ENCODE measurements around the gene PPP3CA.
"Not testable (repeated sequence)": the region's sequence is repeated elsewhere in the genome, so short reads cannot be mapped to it uniquely, and the experiment has no call there.

PPP3CA gene

GRCh38 chr4:101183221-101183620 lies 164.1 kb downstream of the PPP3CA start:
- in situ Hi-C loops (cut with HindIII; ENCODE audit: low sequenced_read_pairs), result no loop called here

GRCh38 chr4:101182688-101183087 lies 164.6 kb downstream of the PPP3CA start:
- in situ Hi-C loops (cut with HindIII; ENCODE audit: low sequenced_read_pairs), result not testable (repeated sequence)

- in situ Hi-C loops (cut with HindIII; ENCODE audit: low sequenced_read_pairs), result no loop called here
These were observed 168.6 kb downstream of the PPP3CA start for GRCh38 chr4:101178731-101179130.

GRCh38 chr4:101177154-101177553 lies 170.2 kb downstream of the PPP3CA start:
- in situ Hi-C loops (cut with HindIII; ENCODE audit: low sequenced_read_pairs), result no loop called here

- in situ Hi-C loops (cut with HindIII; ENCODE audit: low sequenced_read_pairs), result no loop called here
These were observed 171.2 kb downstream of the PPP3CA start for GRCh38 chr4:101175896-101176676.

GRCh38 chr4:101174679-101175345 lies 172.5 kb downstream of the PPP3CA start:
- in situ Hi-C loops (cut with HindIII; ENCODE audit: low sequenced_read_pairs), result no loop called here

GRCh38 chr4:101172369-101172768 lies 175.0 kb downstream of the PPP3CA start:
- in situ Hi-C loops (cut with HindIII; ENCODE audit: low sequenced_read_pairs), result no loop called here

- in situ Hi-C loops (cut with HindIII; ENCODE audit: low sequenced_read_pairs), result no loop called here
These were observed 175.6 kb downstream of the PPP3CA start for GRCh38 chr4:101171747-101172146.

- in situ Hi-C loops (cut with HindIII; ENCODE audit: low sequenced_read_pairs), result no loop called here
These were observed 178.0 kb downstream of the PPP3CA start for GRCh38 chr4:101169044-101170014.

- in situ Hi-C loops (cut with HindIII; ENCODE audit: low sequenced_read_pairs), result no loop called here
These were observed 183.4 kb downstream of the PPP3CA start for GRCh38 chr4:101163936-101164335.

- in situ Hi-C loops (cut with HindIII; ENCODE audit: low sequenced_read_pairs), result no loop called here
These were observed 184.3 kb downstream of the PPP3CA start for GRCh38 chr4:101162990-101163380.

- in situ Hi-C loops (cut with HindIII; ENCODE audit: low sequenced_read_pairs), result no loop called here
These were observed 186.3 kb downstream of the PPP3CA start for GRCh38 chr4:101160792-101161592.

- in situ Hi-C loops (cut with HindIII; ENCODE audit: low sequenced_read_pairs), result no loop called here
These were observed 188.8 kb downstream of the PPP3CA start for GRCh38 chr4:101158507-101158906.

- in situ Hi-C loops (cut with HindIII; ENCODE audit: low sequenced_read_pairs), result no loop called here
These were observed 189.2 kb downstream of the PPP3CA start for GRCh38 chr4:101158134-101158482.

- in situ Hi-C loops (cut with HindIII; ENCODE audit: low sequenced_read_pairs), result no loop called here
These were observed 189.8 kb downstream of the PPP3CA start for GRCh38 chr4:101157415-101158133.

GRCh38 chr4:101156619-101157310 lies 190.6 kb downstream of the PPP3CA start:
- in situ Hi-C loops (cut with HindIII; ENCODE audit: low sequenced_read_pairs), result no loop called here

GRCh38 chr4:101155945-101156344 lies 191.4 kb downstream of the PPP3CA start:
- in situ Hi-C loops (cut with HindIII; ENCODE audit: low sequenced_read_pairs), result no loop called here

- in situ Hi-C loops (cut with HindIII; ENCODE audit: low sequenced_read_pairs), result no loop called here
These were observed 192.0 kb downstream of the PPP3CA start for GRCh38 chr4:101155368-101155767.

- in situ Hi-C loops (cut with HindIII; ENCODE audit: low sequenced_read_pairs), result no loop called here
These were observed 193.7 kb downstream of the PPP3CA start for GRCh38 chr4:101153653-101154052.
